Stimulated activated CD4-positive, alpha-beta T cell treated with anti-CD3 and anti-CD28 coated beads, Interleukin-1b, Interleukin-23, amount 100 ng/mL, for 4 hours (primary cell): ENCODE measurements around the gene MTHFD1L.
"Not testable (repeated sequence)": the region's sequence is repeated elsewhere in the genome, so short reads cannot be mapped to it uniquely, and the experiment has no call there.

Source experiments
- DNase-seq, 2 donors: peaks; one replicate each; pipeline ENCODE4 v3.0.0-alpha.2; 2020; ENCODE audit warnings: low read depth in 2 of 2

The MTHFD1L gene

DNA sequence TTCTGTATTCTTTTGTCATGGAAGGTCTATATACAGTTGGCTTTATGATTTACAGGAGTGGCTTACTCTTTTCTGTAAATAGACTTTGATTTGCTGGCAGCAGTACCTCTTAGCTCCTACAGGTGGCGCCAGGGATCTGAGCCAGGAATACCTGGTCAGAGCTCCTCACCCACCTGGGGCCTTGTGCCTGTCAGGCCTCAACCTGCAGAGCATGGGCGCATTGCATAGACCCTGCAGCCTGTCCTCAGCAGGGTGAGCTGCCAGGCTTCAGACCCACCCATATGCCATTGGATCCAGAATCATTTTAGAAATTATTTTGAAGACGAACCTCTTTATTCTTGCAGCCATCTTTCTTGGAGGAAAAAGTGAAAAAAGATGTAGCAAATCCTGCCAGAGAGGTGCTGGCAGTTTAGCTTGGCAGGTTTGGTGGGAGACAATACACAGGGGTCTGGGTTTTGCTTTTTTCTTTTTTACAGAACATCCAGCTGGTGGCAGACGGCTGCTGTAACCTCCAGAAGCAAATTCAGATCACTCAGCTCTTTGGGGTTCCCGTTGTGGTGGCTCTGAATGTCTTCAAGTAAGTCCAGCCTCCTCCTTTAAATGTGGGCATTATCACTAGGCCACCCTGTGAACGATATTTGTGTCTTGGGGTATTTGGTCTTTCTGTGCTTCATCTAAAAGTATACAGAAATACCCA is 149.1 kb downstream of the MTHFD1L start:
- peak; percentile 22 to 44 for DNase-seq

- DNase-seq: no peak
Observed at GRCh38 chr6:151015101-151015700, 149.7 kb downstream of the MTHFD1L start.

GRCh38 chr6:151016107-151016506 is 150.6 kb downstream of the MTHFD1L start:
- no peak for DNase-seq

GRCh38 chr6:151018046-151018445 is 152.5 kb downstream of the MTHFD1L start:
- DNase-seq: no peak

- no peak for DNase-seq
Observed at GRCh38 chr6:151018911-151019782, 153.6 kb downstream of the MTHFD1L start.

DNA sequence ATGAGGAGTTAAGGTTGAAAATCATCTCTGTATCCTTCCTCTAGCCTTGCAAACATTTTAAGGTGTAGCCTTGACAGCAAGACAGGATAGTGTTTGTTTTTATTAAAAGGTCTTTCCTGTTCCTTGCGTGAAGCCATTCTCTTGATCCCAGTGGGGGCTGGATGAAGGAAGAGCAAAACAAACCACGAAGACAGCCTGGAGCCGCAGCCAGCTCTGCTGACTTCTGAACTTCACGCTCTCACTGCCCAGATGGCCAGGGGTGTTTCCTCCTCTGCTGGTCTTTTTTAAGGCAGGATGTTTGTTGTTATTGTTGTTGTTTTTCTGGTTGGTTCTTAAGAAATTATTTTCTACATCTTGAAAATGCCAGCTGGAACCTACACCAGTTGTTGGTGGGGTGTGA is 156.4 kb downstream of the MTHFD1L start:
- DNase-seq: no peak

DNA sequence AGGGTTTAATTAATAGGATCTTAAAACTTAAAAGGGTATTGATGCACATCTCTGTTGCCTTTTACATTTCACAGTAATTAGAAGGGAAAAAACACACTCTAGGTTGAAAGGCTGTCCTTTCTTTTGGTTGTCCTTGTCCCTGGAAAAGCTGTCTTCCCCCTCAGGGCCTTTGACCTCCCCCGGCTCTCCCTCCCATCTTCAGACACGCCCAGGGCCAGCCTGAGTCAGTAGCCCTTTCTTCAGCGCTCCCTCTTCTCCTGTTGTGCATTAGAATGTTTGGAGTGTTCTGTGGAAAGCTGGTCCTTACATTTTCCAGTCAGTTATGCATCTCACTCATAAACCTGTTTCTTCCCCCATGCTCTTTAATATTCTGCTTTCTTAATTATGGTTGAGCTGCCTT is 157.0 kb downstream of the MTHFD1L start:
- DNase-seq: no peak

- DNase-seq: no peak
Observed at GRCh38 chr6:151023342-151023741, 157.8 kb downstream of the MTHFD1L start.

- DNase-seq: no peak
Observed at GRCh38 chr6:151024597-151024996, 159.1 kb downstream of the MTHFD1L start.

DNA sequence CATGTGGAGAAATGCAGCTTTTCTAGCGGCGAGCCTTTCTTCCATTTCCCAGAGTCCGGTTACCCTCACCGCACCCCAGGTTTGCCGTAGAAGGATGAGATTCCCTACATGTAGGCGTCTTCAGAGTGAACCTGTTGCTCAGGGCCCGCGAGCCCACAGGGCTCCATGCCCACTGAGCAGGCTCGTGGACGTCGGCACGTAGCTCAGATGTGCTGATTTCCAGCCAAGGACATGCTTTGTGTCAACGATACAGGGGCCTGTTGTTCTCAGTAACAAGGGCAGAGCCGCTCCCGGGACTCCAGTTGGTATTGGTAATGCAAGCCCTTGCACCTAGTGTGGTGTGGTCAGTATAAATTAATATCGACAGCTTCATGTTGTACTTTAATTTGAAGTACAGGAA is 159.6 kb downstream of the MTHFD1L start:
- DNase-seq: no peak

DNA sequence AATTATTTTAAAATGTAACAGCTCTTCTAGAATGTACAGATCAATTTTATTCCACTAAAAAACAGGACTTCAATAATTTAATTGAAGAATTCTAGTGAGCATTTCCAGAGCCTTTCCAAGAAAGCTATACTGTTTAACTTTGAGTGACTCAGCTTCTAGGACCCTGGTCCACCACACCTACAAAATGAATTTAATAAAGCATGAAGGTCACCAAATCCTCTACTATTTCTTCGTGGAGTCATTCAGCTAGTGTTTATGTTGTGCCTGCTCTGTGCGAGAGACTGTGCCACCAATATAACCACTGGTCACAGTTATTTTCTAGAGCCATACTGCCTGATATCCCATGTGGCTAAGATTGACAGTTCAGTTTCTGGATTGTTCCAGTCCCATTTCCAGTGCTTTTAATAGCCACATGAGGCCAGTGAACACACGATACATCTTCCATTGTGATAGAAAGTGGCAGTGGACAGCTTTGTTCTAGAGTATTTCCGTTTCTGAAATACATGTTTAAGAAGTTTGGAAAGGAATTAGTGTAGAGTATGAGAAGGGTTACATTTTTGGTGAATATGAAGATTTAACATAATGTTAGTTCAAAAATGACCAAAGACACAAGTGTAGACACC is 160.7 kb downstream of the MTHFD1L start:
- no peak for DNase-seq

GRCh38 chr6:151027295-151027747 is 161.8 kb downstream of the MTHFD1L start:
- DNase-seq: no peak

DNA sequence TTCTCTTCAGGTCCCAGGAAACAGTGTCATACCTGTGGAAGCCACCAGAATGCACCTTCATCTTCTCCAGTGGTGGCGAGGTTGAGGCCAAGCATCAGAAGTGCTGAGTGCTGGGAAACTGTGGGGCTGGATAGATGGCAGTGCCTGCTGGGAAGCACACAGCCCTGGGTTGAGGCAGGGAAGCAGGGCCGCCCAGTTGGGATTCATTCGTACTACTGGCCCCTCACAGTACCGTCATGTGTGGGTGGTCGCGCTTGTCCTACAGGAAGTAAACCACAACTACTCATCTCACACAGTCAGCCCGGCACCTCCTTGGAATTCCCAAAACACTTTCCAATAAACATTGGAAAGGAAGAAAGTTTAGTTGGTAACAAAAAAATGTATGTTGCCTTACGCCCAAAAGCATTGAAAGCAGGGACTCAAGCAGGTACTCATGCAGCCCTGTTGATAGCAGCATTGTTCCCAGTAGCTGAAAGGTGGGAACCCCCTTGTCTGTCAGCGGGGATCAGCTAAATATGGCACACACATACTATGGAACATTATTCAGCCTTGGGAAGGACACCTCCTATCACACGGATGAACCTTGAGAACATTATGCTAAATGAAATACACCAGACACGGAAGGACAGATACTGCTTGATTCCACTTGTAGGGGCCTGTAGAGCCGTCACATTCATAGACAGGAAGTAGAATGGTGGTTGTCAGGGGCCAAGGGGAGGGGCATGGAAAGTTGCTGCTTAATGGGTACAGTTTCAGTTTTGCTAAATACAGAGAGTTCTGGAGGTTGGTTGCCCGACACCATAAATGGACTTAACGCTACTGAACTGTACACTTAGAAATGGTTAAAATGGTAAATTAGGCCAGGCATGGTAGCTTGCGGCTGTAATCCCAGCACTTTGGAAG is 162.7 kb downstream of the MTHFD1L start:
- DNase-seq: no peak

DNA sequence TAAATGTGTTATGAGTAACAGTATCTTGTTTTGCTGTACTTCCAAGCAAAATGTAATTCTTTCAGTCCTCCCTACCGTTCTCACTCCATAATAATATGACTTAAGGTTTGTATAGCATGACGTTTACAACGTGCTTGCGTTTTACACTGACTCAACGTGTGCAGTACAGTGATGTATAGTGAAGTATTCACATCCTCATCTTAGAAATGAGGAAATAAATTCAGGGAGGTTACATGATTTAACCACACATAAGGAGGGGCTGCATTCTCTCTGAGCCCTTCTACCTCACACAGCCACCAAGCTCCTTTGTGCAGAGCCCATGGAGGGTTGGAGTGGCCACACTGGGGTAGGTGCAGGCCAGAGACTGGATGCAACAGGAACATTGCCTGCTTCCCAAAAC is 164.5 kb downstream of the MTHFD1L start:
- DNase-seq: no peak

- DNase-seq: no peak
Observed at GRCh38 chr6:151032034-151032433, 166.5 kb downstream of the MTHFD1L start.

DNA sequence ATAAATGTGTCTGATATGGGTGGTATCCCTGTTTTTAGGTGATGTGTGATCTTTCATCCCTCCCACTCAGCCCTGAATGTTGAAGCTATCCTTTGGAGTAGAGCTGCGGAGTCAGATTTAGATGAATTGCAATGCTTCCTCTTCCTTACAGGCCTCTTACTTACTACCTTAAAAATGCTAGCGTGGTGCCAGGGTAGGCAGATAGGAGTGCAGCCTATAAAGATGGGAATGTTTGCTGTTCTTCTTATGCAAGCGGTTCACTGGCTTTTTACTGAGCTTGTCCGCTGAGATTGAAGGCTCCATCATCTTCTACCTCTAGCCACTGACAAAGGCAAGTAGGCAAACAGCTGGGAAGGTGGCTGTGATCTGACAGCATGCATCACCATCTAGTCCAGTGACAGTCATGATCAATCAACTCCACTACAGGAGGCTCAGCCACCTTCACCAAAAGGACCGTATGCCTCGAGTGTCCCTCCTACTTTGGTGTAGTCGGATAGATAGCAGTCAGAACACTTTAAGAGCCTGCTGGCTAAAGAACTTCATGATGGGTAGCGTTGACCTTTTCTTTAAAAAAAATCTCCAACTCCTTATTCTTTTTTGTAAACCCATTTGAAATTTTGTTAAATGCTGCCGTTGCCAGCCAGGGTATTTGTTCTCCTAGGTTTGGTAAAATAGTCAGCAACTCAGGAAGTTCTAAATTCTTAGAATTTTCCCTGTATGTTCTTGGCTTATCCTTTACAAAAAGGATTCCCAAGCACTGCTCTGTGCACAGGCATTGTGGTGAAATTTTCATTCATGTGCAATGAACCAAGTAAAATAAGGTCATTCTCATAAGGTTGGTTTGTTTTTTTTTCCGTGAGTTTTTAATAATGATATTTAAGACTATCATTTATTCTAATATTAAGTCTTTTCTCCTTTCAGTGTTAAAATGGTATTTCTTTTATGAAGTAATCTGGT is 169.6 kb downstream of the MTHFD1L start:
- no peak for DNase-seq

GRCh38 chr6:151036211-151036721 is 170.8 kb downstream of the MTHFD1L start:
- DNase-seq: not testable (repeated sequence)

DNA sequence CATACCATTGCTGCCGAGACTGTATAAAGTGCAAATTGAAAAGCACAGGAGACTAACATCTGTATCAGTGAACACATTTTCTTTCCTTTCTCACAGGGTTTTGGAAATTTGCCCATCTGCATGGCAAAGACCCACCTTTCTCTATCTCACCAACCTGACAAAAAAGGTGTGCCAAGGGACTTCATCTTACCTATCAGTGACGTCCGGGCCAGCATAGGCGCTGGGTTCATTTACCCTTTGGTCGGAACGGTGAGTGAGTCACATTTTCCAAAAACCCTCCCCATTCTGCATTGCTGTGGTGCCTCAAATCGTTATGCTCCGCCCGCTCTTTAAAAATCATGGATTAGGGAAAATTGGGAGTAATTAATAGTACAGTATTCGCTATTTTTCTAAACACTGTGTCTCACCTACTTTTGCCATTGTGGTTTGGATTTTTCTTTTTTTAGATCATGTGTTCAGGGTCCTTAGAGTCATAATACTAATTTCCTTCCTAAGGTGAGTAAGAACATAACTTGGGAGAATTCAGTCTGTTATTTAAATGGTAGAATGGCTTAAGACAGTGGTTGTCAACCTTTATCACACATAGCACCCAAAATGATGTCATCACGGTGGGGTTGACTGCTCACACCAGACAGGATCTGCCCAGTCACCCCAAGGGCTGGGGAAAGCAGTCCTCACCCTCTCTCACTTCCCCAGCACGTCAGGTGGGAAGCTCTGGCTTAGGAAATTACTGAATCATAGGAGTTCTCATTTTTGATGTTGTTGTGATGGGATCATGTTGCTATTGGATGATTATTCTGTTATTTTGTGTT is 171.6 kb downstream of the MTHFD1L start:
- no peak for DNase-seq

DNA sequence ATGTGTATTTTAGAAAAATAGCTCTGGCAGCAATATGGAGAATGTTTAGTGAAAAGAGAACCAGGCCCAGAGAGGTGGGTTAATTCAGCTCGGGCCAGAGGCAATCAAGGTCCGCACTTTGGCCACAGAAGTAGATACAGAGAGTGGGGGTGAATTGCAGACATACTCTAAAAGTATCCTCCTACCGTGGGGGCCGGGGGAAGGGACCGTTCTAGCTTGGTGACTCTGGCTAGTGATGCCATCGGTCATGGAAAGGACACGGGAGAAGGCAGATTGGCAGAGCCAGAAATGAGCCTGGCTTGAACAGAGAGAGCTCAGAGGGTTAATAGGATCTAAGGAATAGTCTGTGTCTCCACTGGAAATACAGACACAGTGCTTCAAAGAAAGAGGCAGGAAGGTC is 173.1 kb downstream of the MTHFD1L start:
- DNase-seq: no peak
